Mesodermal cell (in vitro differentiated cells): ENCODE measurements around the gene OR8D1.
A peak's percentile ranks its signal among the peaks of the same experiment; 100 is the strongest.

Experiments
- H3K27ac ChIP-seq: 2 replicates; pipeline ENCODE4 v1.7.0; 2013; ENCODE audit warnings: mild to moderate bottlenecking, low read depth, low read length, moderate library complexity; ENCODE audit not compliant: severe bottlenecking
- H3K36me3 ChIP-seq: 2 replicates; pipeline ENCODE4 v1.7.1; 2013; ENCODE audit warnings: mild to moderate bottlenecking, low read length, moderate library complexity; ENCODE audit not compliant: control insufficient read depth, insufficient read depth
- H3K4me1 ChIP-seq: one replicate; pipeline ENCODE4 v1.7.1; 2013; ENCODE audit warnings: mild to moderate bottlenecking, low read length; ENCODE audit not compliant: insufficient read depth, control insufficient read depth, poor library complexity, severe bottlenecking
- H3K4me3 ChIP-seq: 2 replicates; pipeline ENCODE4 v1.7.0; 2013; ENCODE audit warnings: low read length, control low read depth, mild to moderate bottlenecking; ENCODE audit not compliant: insufficient read depth, poor library complexity, severe bottlenecking; ENCODE audit errors: extremely low read depth
- H3K9me3 ChIP-seq: 2 replicates; pipeline ENCODE4 v1.7.1; 2013; ENCODE audit warnings: mild to moderate bottlenecking, low read length, moderate library complexity; ENCODE audit not compliant: control insufficient read depth
- WGBS, 2 experiments: methylation state at CpG; one replicate each; pipeline ENCODE4 v1.1.5; 2013; ENCODE audit warnings: missing lambda C conversion rate in 2 of 2; ENCODE audit not compliant: insufficient coverage in 2 of 2; 5-methylcytosine and 5-hydroxymethylcytosine counted together

OR8D1 gene

GRCh38 chr11:124315052-124315451 is 1.3 kb upstream of the OR8D1 start:
- no peaks in the 10 kb centered on the region for H3K36me3 ChIP-seq
- H3K4me3 ChIP-seq = no peak overlapping the region
- no peaks in the 10 kb centered on the region for H3K4me1 ChIP-seq
- no peak overlapping the region for H3K27ac ChIP-seq
- WGBS, 2 experiments = 68 to 100% methylated on average over 2 of the region's 3 CpGs
- no peaks in the 10 kb centered on the region for H3K9me3 ChIP-seq

- 89 to 91% methylated on average over 4 of the region's 4 CpGs for WGBS, 2 experiments
- Histone ChIP-seq H3K4me3 (no peak overlapping the region), H3K36me3 (no peaks in the 10 kb centered on the region), H3K27ac (no peak overlapping the region), H3K9me3 (no peaks in the 10 kb centered on the region), H3K4me1 (no peaks in the 10 kb centered on the region)
These were observed 618 bp downstream of the OR8D1 start for GRCh38 chr11:124313131-124313530.

GRCh38 chr11:124311670-124312069 is 2.1 kb downstream of the OR8D1 start:
- Histone ChIP-seq H3K4me1 (no peaks in the 10 kb centered on the region), H3K27ac (no peak overlapping the region), H3K9me3 (no peaks in the 10 kb centered on the region), H3K36me3 (no peaks in the 10 kb centered on the region), H3K4me3 (no peak overlapping the region)

- no peak overlapping the region for H3K27ac ChIP-seq
- WGBS, 2 experiments = 87 to 92% methylated on average over 2 to 4 of the region's 5 CpGs
- no peaks in the 10 kb centered on the region for H3K9me3 ChIP-seq
- H3K36me3 ChIP-seq = no peaks in the 10 kb centered on the region
- no peaks in the 10 kb centered on the region for H3K4me1 ChIP-seq
- H3K4me3 ChIP-seq = no peak overlapping the region
These were observed 2.5 kb downstream of the OR8D1 start for GRCh38 chr11:124311269-124311668.

GRCh38 chr11:124310721-124311120 is 3.0 kb downstream of the OR8D1 start:
- H3K27ac ChIP-seq = no peak overlapping the region
- H3K36me3 ChIP-seq = no peaks in the 10 kb centered on the region
- no peaks in the 10 kb centered on the region for H3K9me3 ChIP-seq
- H3K4me3 ChIP-seq = no peak overlapping the region
- no peaks in the 10 kb centered on the region for H3K4me1 ChIP-seq

GRCh38 chr11:124307093-124307492 is 6.7 kb downstream of the OR8D1 start:
- Histone ChIP-seq H3K36me3 (no peaks in the 10 kb centered on the region), H3K27ac (no peak overlapping the region), H3K4me1 (no peaks in the 10 kb centered on the region), H3K9me3 (no peaks in the 10 kb centered on the region), H3K4me3 (no peak overlapping the region)

GRCh38 chr11:124302347-124303125 is 11.2 kb downstream of the OR8D1 start:
- Histone ChIP-seq H3K27ac (no peak overlapping the region), H3K4me1 (peaks cover 6% of the 10 kb centered on the region), H3K4me3 (no peak overlapping the region), H3K36me3 (no peaks in the 10 kb centered on the region), H3K9me3 (no peaks in the 10 kb centered on the region)
- WGBS, 2 experiments = 80% methylated on average over 1 of the region's 3 CpGs; no CpG with 5 or more reads in 1 of the 2 experiments

GRCh38 chr11:124301548-124301947 is 12.2 kb downstream of the OR8D1 start:
- H3K9me3 ChIP-seq = no peaks in the 10 kb centered on the region
- H3K4me1 ChIP-seq = peaks cover 6% of the 10 kb centered on the region
- H3K36me3 ChIP-seq = no peaks in the 10 kb centered on the region
- no peak overlapping the region for H3K4me3 ChIP-seq
- WGBS, 2 experiments = 100% methylated on average over 1 of the region's 3 CpGs; no CpG with 5 or more reads in 1 of the 2 experiments
- peak overlapping the region; percentile 6 for H3K27ac ChIP-seq

GRCh38 chr11:124297921-124298320 is 15.8 kb downstream of the OR8D1 start:
- Histone ChIP-seq H3K36me3 (no peaks in the 10 kb centered on the region), H3K4me3 (no peak overlapping the region)

GRCh38 chr11:124296016-124296415 is 17.7 kb downstream of the OR8D1 start:
- no peak overlapping the region for H3K27ac ChIP-seq
- no peaks in the 10 kb centered on the region for H3K4me1 ChIP-seq
- no peaks in the 10 kb centered on the region for H3K36me3 ChIP-seq
- no peaks in the 10 kb centered on the region for H3K9me3 ChIP-seq
- H3K4me3 ChIP-seq = no peak overlapping the region

More at GRCh38 chr11:124297921-124298320, 15.8 kb downstream of the OR8D1 start:
- Histone ChIP-seq H3K9me3 (no peaks in the 10 kb centered on the region), H3K4me1 (peaks cover 6% of the 10 kb centered on the region), H3K27ac (no peak overlapping the region)
- 92 to 100% methylated on average over 1 to 2 of the region's 4 CpGs for WGBS, 2 experiments

- H3K4me1 ChIP-seq = no peaks in the 10 kb centered on the region
- H3K9me3 ChIP-seq = no peaks in the 10 kb centered on the region
- H3K4me3 ChIP-seq = no peak overlapping the region
- no peak overlapping the region for H3K27ac ChIP-seq
- H3K36me3 ChIP-seq = no peaks in the 10 kb centered on the region
- WGBS, 2 experiments = no CpG with 5 or more reads among the region's 1 CpG
These were observed 19.1 kb downstream of the OR8D1 start for GRCh38 chr11:124294687-124295086.
